HepG2 (cell line): ENCODE results near the gene ZNF79. TPM values are rescaled to one million over a fixed set of nuclear protein-coding genes. Genes with fewer than 3 reads are reported as not detected.

Source experiments
- ARNTL ChIP-seq: sonication (generic); formaldehyde crosslinking; IDR thresholded peaks from 2 replicates; pipeline ENCODE4 v1.4.0; 2020; ENCODE audit warnings: mild to moderate bottlenecking, missing genetic modification reagents
- EP300 ChIP-seq, 3 experiments: sonication (generic) in 1 of 3; formaldehyde crosslinking in 1 of 3; IDR thresholded peaks; 2 replicates each; pipeline versions ENCODE4 v1.5.1 to v1.6.1; 2011 to 2020; ENCODE audit warnings: low read depth in 2 of 3, low read length in 2 of 3, borderline replicate concordance in 1 of 3, improper control_type of control experiment in 1 of 3, mild to moderate bottlenecking in 1 of 3, missing genetic modification reagents in 1 of 3, moderate library complexity in 1 of 3
- FOSL2 ChIP-seq: sonication (generic); formaldehyde crosslinking; IDR thresholded peaks from 2 replicates; pipeline ENCODE4 v1.4.0; 2020; ENCODE audit warnings: missing genetic modification reagents
- FOXP1 ChIP-seq, 2 experiments: fragments of 450-650 bp in 1 of 2; IDR thresholded peaks; 2 replicates each; pipeline ENCODE4 v1.6.1; 2017 to 2018; ENCODE audit warnings: antibody characterized with exemption in 1 of 2
- GATA4 ChIP-seq: sonication (generic); IDR thresholded peaks from 2 replicates; pipeline ENCODE4 v1.6.1; 2016; ENCODE audit warnings: antibody characterized with exemption, low read depth, borderline replicate concordance
- GATAD1 ChIP-seq: IDR thresholded peaks from 2 replicates; pipeline ENCODE4 v1.6.1; 2016; ENCODE audit warnings: missing genetic modification reagents, missing compliant biosample characterization
- KMT2A ChIP-seq: sonication (generic); formaldehyde crosslinking; IDR thresholded peaks from 2 replicates; pipeline ENCODE4 v1.4.0; 2020; ENCODE audit warnings: missing genetic modification reagents
- SETDB1 ChIP-seq: sonication (generic); formaldehyde crosslinking; IDR thresholded peaks from 2 replicates; pipeline ENCODE4 v1.5.1; 2020; ENCODE audit warnings: missing genetic modification reagents, mild to moderate bottlenecking, borderline replicate concordance
- TCF12 ChIP-seq, 2 experiments: fragments of 450-650 bp in 1 of 2; sonication (generic) in 1 of 2; formaldehyde crosslinking in 1 of 2; IDR thresholded peaks; 2 replicates each; pipeline versions ENCODE4 v1.6.1 to v1.8.0; 2017 to 2022; ENCODE audit warnings: antibody characterized with exemption in 1 of 2, mild to moderate bottlenecking in 1 of 2, missing genetic modification reagents in 1 of 2, moderate library complexity in 1 of 2
- THAP11 ChIP-seq: IDR thresholded peaks from 2 replicates; pipeline ENCODE4 v1.6.1; 2016; ENCODE audit warnings: missing biosample characterization, missing genetic modification reagents
- WIZ ChIP-seq: sonication (generic); formaldehyde crosslinking; IDR thresholded peaks from 2 replicates; pipeline ENCODE4 v1.5.1; 2020; ENCODE audit warnings: mild to moderate bottlenecking, missing genetic modification reagents
- ZNF234 ChIP-seq: sonication (generic); formaldehyde crosslinking; conservative IDR thresholded peaks from 2 replicates; pipeline ENCODE4 v1.5.1; 2020; ENCODE audit warnings: mild to moderate bottlenecking, missing genetic modification reagents
- ZNF562 ChIP-seq: sonication (generic); formaldehyde crosslinking; IDR thresholded peaks from 2 replicates; pipeline ENCODE4 v1.8.0; 2022; ENCODE audit warnings: missing genetic modification reagents, borderline replicate concordance
- ZNF674 ChIP-seq: sonication (generic); formaldehyde crosslinking; IDR thresholded peaks from 2 replicates; pipeline ENCODE4 v1.5.0; 2020; ENCODE audit warnings: low read depth, mild to moderate bottlenecking, missing genetic modification reagents
- polyA plus RNA-seq, 8 experiments: library from polyadenylated mRNA; depleted of rRNA in 3 of 8; stranded (reverse) in 7 of 8; unstranded in 1 of 8; fragments of >200 nt; fragmentation: Illumina TruSeq in 4 of 8; extraction: Trizol in 4 of 8; gene quantifications; 2 replicates each; pipeline versions ENCODE4 v1.2.1 to v1.2.3, GENCODE V29; 2011 to 2016; ENCODE audit warnings: low read depth in 4 of 8, missing spikeins in 1 of 8, mixed read lengths in 1 of 8; ENCODE audit not compliant: insufficient read depth in 1 of 8
- total RNA-seq, 5 experiments: library from RNA; depleted of rRNA; stranded (reverse); fragments of >200 nt; fragmentation: Illumina TruSeq; extraction: Trizol; gene quantifications; 2 replicates each; pipeline ENCODE4 v1.2.3, GENCODE V29; 2016; ENCODE audit warnings: low read depth in 1 of 5
- TF ChIP-seq, protein P1 (sequence below): sonication (generic); formaldehyde crosslinking; IDR thresholded peaks from 2 replicates; pipeline ENCODE4 v1.5.1; 2020; ENCODE audit warnings: mild to moderate bottlenecking, missing genetic modification reagents
- TF ChIP-seq, protein P2 (sequence below): sonication (generic); formaldehyde crosslinking; IDR thresholded peaks from 2 replicates; pipeline ENCODE4 v1.4.0; 2020; ENCODE audit warnings: missing genetic modification reagents
- TF ChIP-seq, protein P3 (sequence below): IDR thresholded peaks from 2 replicates; pipeline ENCODE4 v1.6.1; 2018; ENCODE audit warnings: missing genetic modification reagents
- TF ChIP-seq, protein P4 (sequence below): IDR thresholded peaks from 2 replicates; pipeline ENCODE4 v1.6.1; 2016; ENCODE audit warnings: mild to moderate bottlenecking
- TF ChIP-seq, protein P5 (sequence below): sonication (generic); formaldehyde crosslinking; IDR thresholded peaks from 2 replicates; pipeline ENCODE4 v1.5.1; 2020; ENCODE audit warnings: mild to moderate bottlenecking, moderate library complexity, missing genetic modification reagents

The ZNF79 gene
- total and polyA plus RNA-seq, 2 of the 13 experiments (the other 11 are each of a cell fraction or from before 2014, with no cell fraction given) = 3.7 to 8.1 TPM

DNA sequence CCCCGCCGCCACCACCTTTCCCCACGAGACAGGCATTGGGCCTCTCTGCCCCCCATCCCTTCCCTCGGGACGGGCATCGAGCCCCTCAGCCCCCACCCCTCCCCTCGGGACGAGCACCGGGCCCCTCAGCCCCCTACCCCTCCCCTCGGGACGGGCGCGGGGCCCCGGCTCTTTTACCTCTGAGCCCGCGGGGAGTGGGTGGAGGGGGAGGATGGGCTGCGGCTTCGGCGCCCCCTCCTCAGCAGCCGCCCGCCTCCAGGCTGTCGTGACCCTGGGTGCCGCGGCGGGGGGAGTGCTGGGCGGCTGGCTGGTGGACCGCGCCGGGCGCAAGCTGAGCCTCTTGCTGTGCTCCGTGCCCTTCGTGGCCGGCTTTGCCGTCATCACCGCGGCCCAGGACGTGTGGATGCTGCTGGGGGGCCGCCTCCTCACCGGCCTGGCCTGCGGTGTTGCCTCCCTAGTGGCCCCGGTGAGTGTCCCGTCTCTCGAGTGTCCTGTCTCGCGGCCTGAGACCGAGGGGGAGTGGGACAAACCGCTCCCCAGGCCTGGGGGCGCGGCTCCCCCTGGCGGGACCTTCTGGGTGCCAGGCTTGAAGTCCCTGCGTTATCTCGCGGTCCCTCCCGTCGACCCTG lies 26.4 kb upstream of the ZNF79 start (continued):
- TF ChIP-seq, protein P1, sequence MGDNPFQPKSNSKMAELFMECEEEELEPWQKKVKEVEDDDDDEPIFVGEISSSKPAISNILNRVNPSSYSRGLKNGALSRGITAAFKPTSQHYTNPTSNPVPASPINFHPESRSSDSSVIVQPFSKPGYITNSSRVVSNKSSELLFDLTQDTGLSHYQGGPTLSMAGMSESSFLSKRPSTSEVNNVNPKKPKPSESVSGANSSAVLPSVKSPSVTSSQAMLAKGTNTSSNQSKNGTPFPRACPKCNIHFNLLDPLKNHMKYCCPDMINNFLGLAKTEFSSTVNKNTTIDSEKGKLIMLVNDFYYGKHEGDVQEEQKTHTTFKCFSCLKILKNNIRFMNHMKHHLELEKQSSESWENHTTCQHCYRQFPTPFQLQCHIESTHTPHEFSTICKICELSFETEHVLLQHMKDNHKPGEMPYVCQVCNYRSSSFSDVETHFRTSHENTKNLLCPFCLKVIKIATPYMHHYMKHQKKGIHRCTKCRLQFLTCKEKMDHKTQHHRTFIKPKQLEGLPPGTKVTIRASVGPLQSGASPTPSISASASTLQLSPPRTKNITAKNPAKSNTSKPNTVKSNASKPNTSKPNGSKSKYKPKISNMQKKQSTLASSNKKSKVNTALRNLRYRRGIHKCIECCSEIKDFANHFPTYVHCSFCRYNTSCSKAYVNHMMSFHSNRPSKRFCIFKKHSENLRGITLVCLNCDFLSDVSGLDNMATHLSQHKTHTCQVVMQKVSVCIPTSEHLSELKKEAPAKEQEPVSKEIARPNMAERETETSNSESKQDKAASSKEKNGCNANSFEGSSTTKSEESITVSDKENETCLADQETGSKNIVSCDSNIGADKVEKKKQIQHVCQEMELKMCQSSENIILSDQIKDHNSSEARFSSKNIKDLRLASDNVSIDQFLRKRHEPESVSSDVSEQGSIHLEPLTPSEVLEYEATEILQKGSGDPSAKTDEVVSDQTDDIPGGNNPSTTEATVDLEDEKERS (CRISPR knock-in tag) = no peak
- TF ChIP-seq ARNTL (CRISPR knock-in tag) (no peak), WIZ (CRISPR knock-in tag) (no peak), FOXP1 (IDR thresholded peaks at IDR 0.05) (no peak), FOXP1 (CRISPR knock-in tag; IDR thresholded peaks at IDR 0.05) (no peak), TCF12 (IDR thresholded peaks at IDR 0.05) (no peak), TCF12 (CRISPR knock-in tag; IDR thresholded peaks at IDR 0.05) (no peak), KMT2A (CRISPR knock-in tag) (0 out of 2 replicates have a peak, but pooled peaks have one; percentile 62), GATAD1 (CRISPR knock-in tag) (peak; percentile 32; the same call in 1 of the 2 replicates), FOSL2 (CRISPR knock-in tag) (peak; percentile 25; the same call in 1 of the 2 replicates), EP300 (IDR thresholded peaks at IDR 0.05; ENCODE audit: low read depth in 2 of 2, low read length in 2 of 2) (no peak), EP300 (CRISPR knock-in tag; IDR thresholded peaks at IDR 0.05; ENCODE audit: borderline replicate concordance) (no peak), SETDB1 (CRISPR knock-in tag) (no peak), ZNF674 (CRISPR knock-in tag) (no peak), ZNF234 (CRISPR knock-in tag) (no peak), GATA4 (no peak), THAP11 (CRISPR knock-in tag) (0 out of 2 replicates have a peak, but pooled peaks have one; percentile 30), ZNF562 (CRISPR knock-in tag) (no peak)
- TF ChIP-seq, protein P2, sequence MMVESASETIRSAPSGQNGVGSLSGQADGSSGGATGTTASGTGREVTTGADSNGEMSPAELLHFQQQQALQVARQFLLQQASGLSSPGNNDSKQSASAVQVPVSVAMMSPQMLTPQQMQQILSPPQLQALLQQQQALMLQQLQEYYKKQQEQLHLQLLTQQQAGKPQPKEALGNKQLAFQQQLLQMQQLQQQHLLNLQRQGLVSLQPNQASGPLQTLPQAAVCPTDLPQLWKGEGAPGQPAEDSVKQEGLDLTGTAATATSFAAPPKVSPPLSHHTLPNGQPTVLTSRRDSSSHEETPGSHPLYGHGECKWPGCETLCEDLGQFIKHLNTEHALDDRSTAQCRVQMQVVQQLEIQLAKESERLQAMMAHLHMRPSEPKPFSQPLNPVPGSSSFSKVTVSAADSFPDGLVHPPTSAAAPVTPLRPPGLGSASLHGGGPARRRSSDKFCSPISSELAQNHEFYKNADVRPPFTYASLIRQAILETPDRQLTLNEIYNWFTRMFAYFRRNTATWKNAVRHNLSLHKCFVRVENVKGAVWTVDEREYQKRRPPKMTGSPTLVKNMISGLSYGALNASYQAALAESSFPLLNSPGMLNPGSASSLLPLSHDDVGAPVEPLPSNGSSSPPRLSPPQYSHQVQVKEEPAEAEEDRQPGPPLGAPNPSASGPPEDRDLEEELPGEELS (CRISPR knock-in tag) = no peak
- TF ChIP-seq, protein P3, sequence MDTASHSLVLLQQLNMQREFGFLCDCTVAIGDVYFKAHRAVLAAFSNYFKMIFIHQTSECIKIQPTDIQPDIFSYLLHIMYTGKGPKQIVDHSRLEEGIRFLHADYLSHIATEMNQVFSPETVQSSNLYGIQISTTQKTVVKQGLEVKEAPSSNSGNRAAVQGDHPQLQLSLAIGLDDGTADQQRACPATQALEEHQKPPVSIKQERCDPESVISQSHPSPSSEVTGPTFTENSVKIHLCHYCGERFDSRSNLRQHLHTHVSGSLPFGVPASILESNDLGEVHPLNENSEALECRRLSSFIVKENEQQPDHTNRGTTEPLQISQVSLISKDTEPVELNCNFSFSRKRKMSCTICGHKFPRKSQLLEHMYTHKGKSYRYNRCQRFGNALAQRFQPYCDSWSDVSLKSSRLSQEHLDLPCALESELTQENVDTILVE (CRISPR knock-in tag) = peak; percentile 64; the same call in 1 of the 2 replicates
- TF ChIP-seq, protein P4, sequence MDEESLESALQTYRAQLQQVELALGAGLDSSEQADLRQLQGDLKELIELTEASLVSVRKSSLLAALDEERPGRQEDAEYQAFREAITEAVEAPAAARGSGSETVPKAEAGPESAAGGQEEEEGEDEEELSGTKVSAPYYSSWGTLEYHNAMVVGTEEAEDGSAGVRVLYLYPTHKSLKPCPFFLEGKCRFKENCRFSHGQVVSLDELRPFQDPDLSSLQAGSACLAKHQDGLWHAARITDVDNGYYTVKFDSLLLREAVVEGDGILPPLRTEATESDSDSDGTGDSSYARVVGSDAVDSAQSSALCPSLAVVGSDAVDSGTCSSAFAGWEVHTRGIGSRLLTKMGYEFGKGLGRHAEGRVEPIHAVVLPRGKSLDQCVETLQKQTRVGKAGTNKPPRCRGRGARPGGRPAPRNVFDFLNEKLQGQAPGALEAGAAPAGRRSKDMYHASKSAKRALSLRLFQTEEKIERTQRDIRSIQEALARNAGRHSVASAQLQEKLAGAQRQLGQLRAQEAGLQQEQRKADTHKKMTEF (CRISPR knock-in tag) = 0 out of 2 replicates have a peak, but pooled peaks have one; percentile 33
- TF ChIP-seq, protein P5, sequence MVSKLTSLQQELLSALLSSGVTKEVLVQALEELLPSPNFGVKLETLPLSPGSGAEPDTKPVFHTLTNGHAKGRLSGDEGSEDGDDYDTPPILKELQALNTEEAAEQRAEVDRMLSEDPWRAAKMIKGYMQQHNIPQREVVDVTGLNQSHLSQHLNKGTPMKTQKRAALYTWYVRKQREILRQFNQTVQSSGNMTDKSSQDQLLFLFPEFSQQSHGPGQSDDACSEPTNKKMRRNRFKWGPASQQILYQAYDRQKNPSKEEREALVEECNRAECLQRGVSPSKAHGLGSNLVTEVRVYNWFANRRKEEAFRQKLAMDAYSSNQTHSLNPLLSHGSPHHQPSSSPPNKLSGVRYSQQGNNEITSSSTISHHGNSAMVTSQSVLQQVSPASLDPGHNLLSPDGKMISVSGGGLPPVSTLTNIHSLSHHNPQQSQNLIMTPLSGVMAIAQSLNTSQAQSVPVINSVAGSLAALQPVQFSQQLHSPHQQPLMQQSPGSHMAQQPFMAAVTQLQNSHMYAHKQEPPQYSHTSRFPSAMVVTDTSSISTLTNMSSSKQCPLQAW (CRISPR knock-in tag) = 0 out of 2 replicates have a peak, but pooled peaks have one; percentile 18
